BJ (cell line): Measurements from ENCODE around the gene S1PR3. TPM values are rescaled to one million over a fixed set of nuclear protein-coding genes. Genes with fewer than 3 reads are reported as not detected.

Experiments
- CTCF ChIA-PET: fragments of 350-600 bp; formaldehyde crosslinking; extraction: SDS; loops from one replicate; lab custom pipeline; 2021; ENCODE audit warnings: antibody characterized with exemption, inconsistent platforms; lab: Yijun Ruan, JAX
- POLR2A ChIA-PET: fragments of 300-600 bp; sonication (Branson Sonifier 250); formaldehyde crosslinking; extraction: SDS; loops from one replicate; lab custom pipeline; 2021; ENCODE audit warnings: antibody characterized with exemption; lab: Charles Lee
- DNase-seq: peaks from one replicate; pipeline ENCODE4 v3.0.0-alpha.2; 2011; ENCODE audit warnings: low read depth
- H3K27me3 ChIP-seq: 2 replicates; pipeline ENCODE4 v1.6.0; 2011; ENCODE audit warnings: low read length; ENCODE audit not compliant: control insufficient read depth, insufficient read depth
- H3K36me3 ChIP-seq: 2 replicates; pipeline ENCODE4 v1.5.1; 2011; ENCODE audit warnings: low read length; ENCODE audit not compliant: control insufficient read depth, insufficient read depth
- H3K4me3 ChIP-seq: 2 replicates; pipeline ENCODE4 v1.5.1; 2011; ENCODE audit warnings: low read depth, mild to moderate bottlenecking, control low read depth, low read length
- polyA plus RNA-seq: library from polyadenylated mRNA; depleted of rRNA; stranded (reverse); fragments of >200 nt; gene quantifications from 2 replicates; pipeline ENCODE4 v1.2.3, GENCODE V29; 2011
- TF ChIP-seq, protein P1 (sequence below): IDR thresholded peaks from 2 replicates; pipeline ENCODE4 v1.5.1; 2011; ENCODE audit warnings: low read depth, mild to moderate bottlenecking, control low read depth, inconsistent platforms, low read length, moderate library complexity; ENCODE audit not compliant: insufficient read depth

S1PR3 gene
- polyA plus RNA-seq, 1 experiment, result 20.3 TPM

- POLR2A ChIA-PET, result no interaction called here
- no peak for DNase-seq
- TF ChIP-seq, protein P1, sequence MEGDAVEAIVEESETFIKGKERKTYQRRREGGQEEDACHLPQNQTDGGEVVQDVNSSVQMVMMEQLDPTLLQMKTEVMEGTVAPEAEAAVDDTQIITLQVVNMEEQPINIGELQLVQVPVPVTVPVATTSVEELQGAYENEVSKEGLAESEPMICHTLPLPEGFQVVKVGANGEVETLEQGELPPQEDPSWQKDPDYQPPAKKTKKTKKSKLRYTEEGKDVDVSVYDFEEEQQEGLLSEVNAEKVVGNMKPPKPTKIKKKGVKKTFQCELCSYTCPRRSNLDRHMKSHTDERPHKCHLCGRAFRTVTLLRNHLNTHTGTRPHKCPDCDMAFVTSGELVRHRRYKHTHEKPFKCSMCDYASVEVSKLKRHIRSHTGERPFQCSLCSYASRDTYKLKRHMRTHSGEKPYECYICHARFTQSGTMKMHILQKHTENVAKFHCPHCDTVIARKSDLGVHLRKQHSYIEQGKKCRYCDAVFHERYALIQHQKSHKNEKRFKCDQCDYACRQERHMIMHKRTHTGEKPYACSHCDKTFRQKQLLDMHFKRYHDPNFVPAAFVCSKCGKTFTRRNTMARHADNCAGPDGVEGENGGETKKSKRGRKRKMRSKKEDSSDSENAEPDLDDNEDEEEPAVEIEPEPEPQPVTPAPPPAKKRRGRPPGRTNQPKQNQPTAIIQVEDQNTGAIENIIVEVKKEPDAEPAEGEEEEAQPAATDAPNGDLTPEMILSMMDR, result no peak
- H3K36me3 ChIP-seq, result peaks cover 3% of the 10 kb centered on the region
- CTCF ChIA-PET, result interaction anchor here (1.6 to 1.7 kb wide), 3 partner anchors 9 to 417 kb away, joined by 4 to 6 read pairs (median 5); no protein-coding TSS in a partner anchor
- H3K27me3 ChIP-seq, result no peaks in the 10 kb centered on the region
- H3K4me3 ChIP-seq, result no peak overlapping the region
Observed at GRCh38 chr9:89010056-89010455, 18.8 kb downstream of the S1PR3 start.

GRCh38 chr9:89010526-89011111 is 19.4 kb downstream of the S1PR3 start:
- Histone ChIP-seq H3K36me3 (peaks cover 2% of the 10 kb centered on the region), H3K4me3 (no peak overlapping the region), H3K27me3 (no peaks in the 10 kb centered on the region)
- ChIA-PET CTCF (interaction anchor here (0.7 to 1.7 kb wide), 4 partner anchors 9 to 417 kb away, joined by 3 to 5 read pairs (median 4); no protein-coding TSS in a partner anchor), POLR2A (no interaction called here)
- no peak for DNase-seq
- TF ChIP-seq, protein P1, result no peak

DNA sequence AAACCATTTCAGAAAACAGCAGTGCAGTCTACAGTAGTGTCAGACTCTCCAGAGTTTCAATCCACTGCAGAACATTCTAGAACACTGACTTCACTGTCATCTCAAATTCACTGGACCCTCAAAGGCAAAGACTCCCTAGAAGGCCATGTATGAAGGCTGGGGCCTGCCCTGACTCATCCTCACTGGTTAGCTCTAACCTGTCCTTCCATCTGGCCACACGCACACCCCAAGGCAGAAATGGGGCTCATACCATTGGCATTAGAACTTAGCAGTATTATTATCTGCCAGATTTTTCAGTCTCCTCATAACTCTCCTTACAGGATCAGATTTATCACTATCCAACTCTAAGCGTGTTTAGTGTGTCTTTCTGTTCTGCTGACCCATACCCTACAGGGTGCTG is 20.4 kb downstream of the S1PR3 start:
- POLR2A ChIA-PET, result no interaction called here
- Histone ChIP-seq H3K4me3 (no peak overlapping the region), H3K36me3 (no peaks in the 10 kb centered on the region; the same call in 1 of the 2 replicates), H3K27me3 (no peaks in the 10 kb centered on the region)
- DNase-seq, result no peak
- CTCF ChIA-PET, result interaction anchor here (1.3 to 1.7 kb wide), 3 partner anchors 11 to 418 kb away, joined by 4 read pairs; no protein-coding TSS in a partner anchor
- TF ChIP-seq, protein P1, result no peak

DNA sequence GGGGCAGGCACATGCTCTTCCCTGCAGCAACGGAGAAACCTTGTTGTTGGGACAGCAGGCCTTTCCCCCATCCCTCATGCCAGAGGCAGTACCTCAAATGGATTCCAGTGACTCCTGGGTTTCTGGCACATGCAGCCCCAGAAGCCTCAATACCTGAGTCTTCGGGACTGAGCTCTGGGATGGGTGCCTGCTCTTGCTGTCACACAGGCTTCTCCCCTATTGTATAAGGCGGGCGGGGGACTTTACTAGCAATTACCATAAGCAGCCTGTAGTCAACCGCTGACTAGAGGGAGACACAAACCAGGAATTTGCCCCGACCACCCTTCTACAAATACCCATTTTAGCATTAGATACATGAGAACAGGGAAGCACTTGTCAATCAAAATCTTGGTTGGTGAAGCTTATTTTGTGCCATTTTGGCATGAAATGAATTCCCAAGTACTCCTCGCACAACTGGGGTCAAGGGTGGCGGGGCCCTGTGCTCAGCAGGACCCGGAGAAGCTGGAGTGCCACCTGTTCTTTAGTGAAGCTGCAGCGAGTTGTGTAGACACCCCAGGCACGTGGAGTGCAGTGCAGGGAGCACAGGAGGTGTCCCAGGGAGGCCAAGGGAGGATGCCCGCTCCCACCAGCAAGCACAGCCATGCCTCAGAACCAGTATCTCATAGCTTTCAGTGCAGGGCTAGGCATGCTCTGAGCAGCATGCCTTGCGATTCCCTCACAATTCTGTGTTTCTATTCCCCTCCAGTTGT is 21.2 kb downstream of the S1PR3 start:
- DNase-seq, result no peak
- ChIA-PET CTCF (interaction anchor here (1.3 to 1.7 kb wide), 2 partner anchors 12 to 14 kb away, joined by 4 read pairs; no protein-coding TSS in a partner anchor), POLR2A (no interaction called here)
- TF ChIP-seq, protein P1, result no peak
- Histone ChIP-seq H3K27me3 (no peaks in the 10 kb centered on the region), H3K4me3 (no peak overlapping the region), H3K36me3 (no peaks in the 10 kb centered on the region; the same call in 1 of the 2 replicates)

DNA sequence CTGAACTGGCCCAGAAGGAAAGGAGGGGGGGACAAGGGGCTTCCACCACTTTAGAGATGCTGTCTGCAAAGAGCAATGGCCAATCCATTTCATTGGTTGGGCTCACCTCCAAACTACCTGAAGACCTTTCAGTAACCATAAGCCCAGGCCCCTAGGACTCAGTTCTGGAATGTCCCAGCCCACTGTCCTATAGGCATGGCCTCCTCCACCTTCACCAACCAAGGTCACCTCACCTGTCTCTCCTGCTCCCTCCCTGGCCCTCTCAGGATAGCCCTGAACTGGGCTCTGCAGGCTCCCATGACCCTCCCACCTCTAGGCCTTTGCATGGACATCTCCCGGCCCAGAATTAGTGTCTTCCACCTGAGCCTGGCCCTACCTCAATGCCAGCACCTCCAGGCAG is 22.4 kb downstream of the S1PR3 start:
- ChIA-PET POLR2A (no interaction called here), CTCF (no interaction called here)
- H3K27me3 ChIP-seq, result no peaks in the 10 kb centered on the region
- TF ChIP-seq, protein P1, result no peak
- H3K4me3 ChIP-seq, result no peak overlapping the region
- no peaks in the 10 kb centered on the region; the same call in 1 of the 2 replicates for H3K36me3 ChIP-seq
- DNase-seq, result no peak
